H1 (cell line): ENCODE data around the gene TBC1D12. TPM values are rescaled to one million over a fixed set of nuclear protein-coding genes. Genes with fewer than 3 reads are reported as not detected.

ENCODE experiments used
- CREB1 ChIP-seq: IDR thresholded peaks from 2 replicates; pipeline ENCODE4 v1.6.1; 2012; ENCODE audit warnings: inconsistent platforms
- EGR1 ChIP-seq: IDR thresholded peaks from 2 replicates; pipeline ENCODE4 v1.6.1; 2011; ENCODE audit warnings: low read depth, low read length, borderline replicate concordance
- RAD21 ChIP-seq, 2 experiments: IDR thresholded peaks in 1 of 2; conservative IDR thresholded peaks in 1 of 2; 2 replicates each; pipeline ENCODE4 v1.6.1; 2011; ENCODE audit warnings: low read depth in 2 of 2, low read length in 2 of 2, improper control_type of control experiment in 1 of 2, inconsistent platforms in 1 of 2, mild to moderate bottlenecking in 1 of 2, moderate library complexity in 1 of 2
- SP2 ChIP-seq: IDR thresholded peaks from 2 replicates; pipeline ENCODE4 v1.6.1; 2012; ENCODE audit warnings: mild to moderate bottlenecking, low read length, inconsistent platforms
- TAF7 ChIP-seq: optimal IDR thresholded peaks from 2 replicates; pipeline ENCODE3; 2011; ENCODE audit warnings: low read depth, mild to moderate bottlenecking, inconsistent platforms, low read length, moderate library complexity, borderline replicate concordance
- polyA plus RNA-seq, 7 experiments: library from polyadenylated mRNA; depleted of rRNA in 3 of 7; stranded (reverse) in 5 of 7; unstranded in 2 of 7; fragments of >200 nt in 5 of 7; fragments of 200-250 nt in 2 of 7; gene quantifications; 1 replicate in 5 of 7; 2 replicates in 1 of 7; 4 replicates in 1 of 7; pipeline versions ENCODE4 v1.2.1 to v1.2.3, GENCODE V29; 2011 to 2013; ENCODE audit warnings: missing spikeins in 2 of 7, mixed read lengths in 2 of 7
- total RNA-seq: library from RNA; stranded (reverse); fragmentation: NEBNext Ultra II Directional; extraction: Animal tissue kit (Norgen Biotek cat#: 25700); gene quantifications from 2 replicates; pipeline ENCODE4 v1.2.1, GENCODE V29; 2021
- TF ChIP-seq, protein P1 (sequence below), 3 experiments: IDR thresholded peaks; 1 replicate in 2 of 3; 2 replicates in 1 of 3; pipeline versions ENCODE4 v1.5.1 to v1.6.1; 2011; ENCODE audit warnings: low read length in 3 of 3, mild to moderate bottlenecking in 3 of 3, inconsistent platforms in 2 of 3, low read depth in 1 of 3, moderate library complexity in 1 of 3; ENCODE audit not compliant: insufficient read depth in 1 of 3; ENCODE audit errors: control extremely low read depth in 1 of 3

The TBC1D12 gene
- total and polyA plus RNA-seq, 2 of the 8 experiments (the other 6 are each of a cell fraction or from before 2014, with no cell fraction given), result 1.1 to 3.2 TPM

GRCh38 chr10:94571081-94571480 is 168.7 kb downstream of the TBC1D12 start (continued):
- TF ChIP-seq, protein P1, sequence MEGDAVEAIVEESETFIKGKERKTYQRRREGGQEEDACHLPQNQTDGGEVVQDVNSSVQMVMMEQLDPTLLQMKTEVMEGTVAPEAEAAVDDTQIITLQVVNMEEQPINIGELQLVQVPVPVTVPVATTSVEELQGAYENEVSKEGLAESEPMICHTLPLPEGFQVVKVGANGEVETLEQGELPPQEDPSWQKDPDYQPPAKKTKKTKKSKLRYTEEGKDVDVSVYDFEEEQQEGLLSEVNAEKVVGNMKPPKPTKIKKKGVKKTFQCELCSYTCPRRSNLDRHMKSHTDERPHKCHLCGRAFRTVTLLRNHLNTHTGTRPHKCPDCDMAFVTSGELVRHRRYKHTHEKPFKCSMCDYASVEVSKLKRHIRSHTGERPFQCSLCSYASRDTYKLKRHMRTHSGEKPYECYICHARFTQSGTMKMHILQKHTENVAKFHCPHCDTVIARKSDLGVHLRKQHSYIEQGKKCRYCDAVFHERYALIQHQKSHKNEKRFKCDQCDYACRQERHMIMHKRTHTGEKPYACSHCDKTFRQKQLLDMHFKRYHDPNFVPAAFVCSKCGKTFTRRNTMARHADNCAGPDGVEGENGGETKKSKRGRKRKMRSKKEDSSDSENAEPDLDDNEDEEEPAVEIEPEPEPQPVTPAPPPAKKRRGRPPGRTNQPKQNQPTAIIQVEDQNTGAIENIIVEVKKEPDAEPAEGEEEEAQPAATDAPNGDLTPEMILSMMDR (IDR thresholded peaks at IDR 0.05; ENCODE audit: control extremely low read depth in 1 of 3, insufficient read depth in 1 of 3, low read depth in 1 of 3, low read length in 3 of 3), result no peak
- TF ChIP-seq RAD21 (IDR thresholded peaks at IDR 0.05 in 1 of 2, conservative IDR thresholded peaks at IDR 0.05 in 1 of 2; ENCODE audit: low read depth in 2 of 2, low read length in 2 of 2) (no peak), TAF7 (no peak), CREB1 (no peak), EGR1 (no peak), SP2 (no peak)
